ENCODE measurements around the gene LRBA. TPM values are rescaled to one million over a fixed set of nuclear protein-coding genes. Genes with fewer than 3 reads are reported as not detected.

The LRBA gene
- polyA plus RNA-seq, 1 of the 3 experiments (the other 2 are of a cell fraction) = 11.4 TPM

DNA sequence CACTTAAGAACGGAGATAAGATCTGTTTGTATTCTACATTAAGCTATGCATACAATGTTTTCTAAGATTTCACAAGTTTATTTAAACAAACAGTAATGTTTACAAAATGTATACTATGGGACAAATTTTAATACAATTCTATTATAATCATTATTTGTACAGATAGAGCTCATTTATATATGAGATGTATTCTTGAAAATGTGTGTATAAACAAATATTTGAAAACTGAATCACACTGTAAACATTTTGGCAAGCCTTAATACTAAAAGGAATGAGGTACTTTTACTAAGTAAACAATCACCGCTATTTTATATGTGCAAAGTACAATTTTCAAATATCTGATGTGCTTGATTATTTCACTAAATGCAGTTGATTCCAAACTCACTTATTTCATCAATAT is 552.3 kb downstream of the LRBA start (continued):
- no peak for TF ChIP-seq CTCF (IDR thresholded peaks at IDR 0.05)
- no peak for TF ChIP-seq RXRA (IDR thresholded peaks at IDR 0.05; ENCODE audit: borderline replicate concordance, low read depth)
- no peak for TF ChIP-seq TAF1 (IDR thresholded peaks at IDR 0.05; ENCODE audit: borderline replicate concordance, low read depth, low read length)
- no peak for TF ChIP-seq SIN3A (IDR thresholded peaks at IDR 0.05; ENCODE audit: borderline replicate concordance, low read depth, low read length)
- TF ChIP-seq NRF1 (IDR thresholded peaks at IDR 0.05; ENCODE audit: low read depth, low read length) = no peak
- TF ChIP-seq, protein P1, sequence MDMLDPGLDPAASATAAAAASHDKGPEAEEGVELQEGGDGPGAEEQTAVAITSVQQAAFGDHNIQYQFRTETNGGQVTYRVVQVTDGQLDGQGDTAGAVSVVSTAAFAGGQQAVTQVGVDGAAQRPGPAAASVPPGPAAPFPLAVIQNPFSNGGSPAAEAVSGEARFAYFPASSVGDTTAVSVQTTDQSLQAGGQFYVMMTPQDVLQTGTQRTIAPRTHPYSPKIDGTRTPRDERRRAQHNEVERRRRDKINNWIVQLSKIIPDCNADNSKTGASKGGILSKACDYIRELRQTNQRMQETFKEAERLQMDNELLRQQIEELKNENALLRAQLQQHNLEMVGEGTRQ (IDR thresholded peaks at IDR 0.05; ENCODE audit: borderline replicate concordance, low read depth, low read length) = no peak
- TF ChIP-seq PBX3 (IDR thresholded peaks at IDR 0.05) = no peak
- TF ChIP-seq YY1 (IDR thresholded peaks at IDR 0.05; ENCODE audit: low read depth) = no peak
- TF ChIP-seq, protein P2, sequence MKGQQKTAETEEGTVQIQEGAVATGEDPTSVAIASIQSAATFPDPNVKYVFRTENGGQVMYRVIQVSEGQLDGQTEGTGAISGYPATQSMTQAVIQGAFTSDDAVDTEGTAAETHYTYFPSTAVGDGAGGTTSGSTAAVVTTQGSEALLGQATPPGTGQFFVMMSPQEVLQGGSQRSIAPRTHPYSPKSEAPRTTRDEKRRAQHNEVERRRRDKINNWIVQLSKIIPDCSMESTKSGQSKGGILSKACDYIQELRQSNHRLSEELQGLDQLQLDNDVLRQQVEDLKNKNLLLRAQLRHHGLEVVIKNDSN (IDR thresholded peaks at IDR 0.05; ENCODE audit: borderline replicate concordance, low read depth) = no peak
- no peak for TF ChIP-seq GABPA (IDR thresholded peaks at IDR 0.05; ENCODE audit: low read depth)

- Histone ChIP-seq H3K36me3 (replicated peaks in 1 of 2; ENCODE audit: control insufficient read depth in 1 of 2, insufficient read depth in 2 of 2, low read length in 1 of 2) (peaks cover 2 to 5% of the 10 kb centered on the region in 2 experiments), H3K4me3 (ENCODE audit: low read depth in 2 of 2, low read length in 1 of 2) (no peak overlapping the region), H3K9me3 (no peaks in the 10 kb centered on the region), H3K27ac (ENCODE audit: low read depth in 2 of 2, low read length in 1 of 2) (no peak overlapping the region), H3K4me1 (ENCODE audit: control insufficient read depth in 1 of 2, insufficient read depth in 2 of 2, low read depth in 1 of 2, low read length in 1 of 2) (no peaks in the 10 kb centered on the region; a peak in 1 of 4 replicates), H3K4me2 (no peak overlapping the region), H2AFZ (ENCODE audit: low read depth) (no peak overlapping the region), H3K9me2 (0 out of 2 replicates have a peak, but pooled peaks cover 2% of the 10 kb centered on the region), H3K27me3 (ENCODE audit: insufficient read depth) (no peaks in the 10 kb centered on the region), H3K9ac (no peak overlapping the region), H3F3A (replicated peaks; ENCODE audit: insufficient read depth) (peaks cover 2% of the 10 kb centered on the region), H3K79me2 (ENCODE audit: insufficient read depth) (no peaks in the 10 kb centered on the region), H4K20me1 (ENCODE audit: insufficient read depth) (no peaks in the 10 kb centered on the region)
- ChIA-PET POLR2A (no interaction called here), CTCF (no interaction called here)
- DNase-seq = no peak
- 96% methylated on average over 1 of the region's 1 CpG for WGBS (ENCODE audit: low lambda C conversion rate)
- TF ChIP-seq, protein P2 (IDR thresholded peaks at IDR 0.05; ENCODE audit: borderline replicate concordance, low read depth) = no peak
- no peak for TF ChIP-seq IRF3 (IDR thresholded peaks at IDR 0.05; ENCODE audit: low read depth, low read length)
- no peak for TF ChIP-seq MEF2A (IDR thresholded peaks at IDR 0.05; ENCODE audit: borderline replicate concordance, low read depth)
- TF ChIP-seq EZH2phosphoT487 (IDR thresholded peaks at IDR 0.05; ENCODE audit: borderline replicate concordance, low read depth) = no peak
- TF ChIP-seq ZBTB33 (IDR thresholded peaks at IDR 0.05; ENCODE audit: borderline replicate concordance, low read depth) = no peak
- no peak for TF ChIP-seq NFIC (IDR thresholded peaks at IDR 0.05; ENCODE audit: borderline replicate concordance)
- no peak for TF ChIP-seq REST (IDR thresholded peaks at IDR 0.05; ENCODE audit: low read depth, low read length)
- TF ChIP-seq, protein P3, sequence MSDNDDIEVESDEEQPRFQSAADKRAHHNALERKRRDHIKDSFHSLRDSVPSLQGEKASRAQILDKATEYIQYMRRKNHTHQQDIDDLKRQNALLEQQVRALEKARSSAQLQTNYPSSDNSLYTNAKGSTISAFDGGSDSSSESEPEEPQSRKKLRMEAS (IDR thresholded peaks at IDR 0.05; ENCODE audit: low read depth) = no peak
- no peak for TF ChIP-seq RXRA (IDR thresholded peaks at IDR 0.05; ENCODE audit: borderline replicate concordance, low read depth)
- no peak for TF ChIP-seq TCF12 (IDR thresholded peaks at IDR 0.05)
Observed at GRCh38 chr4:150461957-150462356, 553.1 kb downstream of the LRBA start.

Measured in SK-N-SH (cell line).